Thoracic aorta (tissue), 2 donors: ENCODE data around the gene CPNE9. TPM values are rescaled to one million over a fixed set of nuclear protein-coding genes. Genes with fewer than 3 reads are reported as not detected.

Experiments
- ATAC-seq: fragments of 150-250 bp; one replicate; pipeline ENCODE4 v1.8.0; 2017; ENCODE audit warnings: low read depth; ENCODE audit not compliant: insufficient number of reproducible peaks, low FRiP score
- DNase-seq: peaks from one replicate; pipeline ENCODE4 v3.0.0-alpha.2; 2020; ENCODE audit warnings: low spot score
- H3K27ac ChIP-seq, 2 donors: fragments of 200-600 bp; sonication (generic); 1 replicate in 1 of 2; 2 replicates in 1 of 2; pipeline ENCODE4 v1.5.1; 2016; ENCODE audit warnings: mild to moderate bottlenecking in 2 of 2, moderate library complexity in 2 of 2
- H3K27me3 ChIP-seq: fragments of 200-600 bp; sonication (generic); replicated peaks from 2 replicates; pipeline ENCODE4 v1.6.0; 2016; ENCODE audit warnings: mild to moderate bottlenecking; ENCODE audit not compliant: insufficient read depth
- H3K36me3 ChIP-seq: fragments of 200-600 bp; sonication (generic); one replicate; pipeline ENCODE4 v1.5.1; 2016
- H3K4me1 ChIP-seq, 2 donors: fragments of 200-600 bp; sonication (generic); 1 replicate in 1 of 2; 2 replicates in 1 of 2; pipeline versions ENCODE4 v1.5.1 to v1.6.0; 2016; ENCODE audit warnings: low read depth in 2 of 2, mild to moderate bottlenecking in 1 of 2; ENCODE audit not compliant: control insufficient read depth in 1 of 2
- H3K4me3 ChIP-seq: fragments of 200-600 bp; sonication (generic); 2 replicates; pipeline ENCODE4 v1.5.1; 2016; ENCODE audit warnings: mild to moderate bottlenecking
- H3K9me3 ChIP-seq: fragments of 200-600 bp; sonication (generic); 2 replicates; pipeline ENCODE4 v1.5.1; 2016
- total RNA-seq, 2 donors: library from RNA; depleted of rRNA; stranded (reverse); fragments of >200 nt; gene quantifications; one replicate each; pipeline versions ENCODE4 v1.1.0 to v1.2.3, GENCODE V29; 2016
- TF ChIP-seq, protein P1 (sequence below): fragments of 200-600 bp; sonication (generic); IDR thresholded peaks from one replicate; pipeline ENCODE4 v1.5.1; 2019; ENCODE audit warnings: antibody characterized with exemption

CPNE9 gene
- total RNA-seq, 2 donors from 2014 or later, result not detected

DNA sequence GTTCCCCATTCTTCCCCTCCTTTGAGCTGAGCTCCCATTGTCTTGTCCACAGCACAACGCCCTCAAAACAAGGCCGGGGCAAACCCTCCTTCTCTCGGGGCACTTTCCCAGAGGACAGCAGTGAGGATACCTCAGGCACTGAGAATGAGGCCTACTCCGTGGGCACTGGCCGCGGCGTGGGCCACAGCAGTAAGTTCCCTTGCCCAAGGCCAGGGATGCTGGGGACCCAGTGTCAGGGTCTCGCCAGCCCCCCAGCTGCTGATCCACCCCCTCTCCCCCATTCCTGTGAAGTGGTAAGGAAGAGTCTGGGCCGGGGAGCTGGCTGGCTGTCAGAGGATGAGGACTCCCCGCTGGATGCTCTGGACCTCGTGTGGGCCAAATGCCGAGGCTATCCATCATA lies 41.9 kb downstream of the CPNE9 start:
- peaks cover 70% of the 10 kb centered on the region for H3K36me3 ChIP-seq

GRCh38 chr3:9746330-9746729 lies 42.7 kb downstream of the CPNE9 start:
- H3K36me3 ChIP-seq, result peaks cover 62% of the 10 kb centered on the region
- no peaks in the 10 kb centered on the region for H3K9me3 ChIP-seq
- TF ChIP-seq, protein P1, sequence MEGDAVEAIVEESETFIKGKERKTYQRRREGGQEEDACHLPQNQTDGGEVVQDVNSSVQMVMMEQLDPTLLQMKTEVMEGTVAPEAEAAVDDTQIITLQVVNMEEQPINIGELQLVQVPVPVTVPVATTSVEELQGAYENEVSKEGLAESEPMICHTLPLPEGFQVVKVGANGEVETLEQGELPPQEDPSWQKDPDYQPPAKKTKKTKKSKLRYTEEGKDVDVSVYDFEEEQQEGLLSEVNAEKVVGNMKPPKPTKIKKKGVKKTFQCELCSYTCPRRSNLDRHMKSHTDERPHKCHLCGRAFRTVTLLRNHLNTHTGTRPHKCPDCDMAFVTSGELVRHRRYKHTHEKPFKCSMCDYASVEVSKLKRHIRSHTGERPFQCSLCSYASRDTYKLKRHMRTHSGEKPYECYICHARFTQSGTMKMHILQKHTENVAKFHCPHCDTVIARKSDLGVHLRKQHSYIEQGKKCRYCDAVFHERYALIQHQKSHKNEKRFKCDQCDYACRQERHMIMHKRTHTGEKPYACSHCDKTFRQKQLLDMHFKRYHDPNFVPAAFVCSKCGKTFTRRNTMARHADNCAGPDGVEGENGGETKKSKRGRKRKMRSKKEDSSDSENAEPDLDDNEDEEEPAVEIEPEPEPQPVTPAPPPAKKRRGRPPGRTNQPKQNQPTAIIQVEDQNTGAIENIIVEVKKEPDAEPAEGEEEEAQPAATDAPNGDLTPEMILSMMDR, result no peak

More for the DNA sequence above, 41.9 kb downstream of the CPNE9 start:
- no peak for ATAC-seq
- TF ChIP-seq, protein P1, result no peak
- Histone ChIP-seq H3K9me3 (no peaks in the 10 kb centered on the region), H3K4me3 (no peak overlapping the region), H3K4me1 (peaks cover 0 to 9% of the 10 kb centered on the region in 2 donors), H3K27ac (no peak overlapping the region), H3K27me3 (no peaks in the 10 kb centered on the region)
- no peak for DNase-seq

DNA sequence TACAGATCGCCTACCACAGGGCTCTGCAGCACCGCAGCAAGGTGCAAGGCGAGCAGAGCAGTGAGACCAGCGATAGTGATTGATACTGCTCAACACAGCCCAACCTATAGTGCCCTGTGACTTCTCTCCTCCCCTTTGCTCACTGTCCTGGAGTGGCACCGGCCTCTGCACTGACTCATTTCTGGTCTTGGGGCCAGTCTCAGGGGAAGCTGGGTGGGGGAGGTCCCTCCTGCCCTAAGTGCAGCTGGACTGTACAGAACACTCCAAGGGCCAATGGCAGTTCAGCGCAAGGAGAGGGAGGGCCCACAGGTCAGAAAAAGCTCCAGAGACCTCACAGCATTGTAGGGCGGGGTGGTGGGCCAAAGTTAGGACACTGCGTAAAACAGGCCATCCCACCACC lies 43.6 kb downstream of the CPNE9 start:
- H3K27ac ChIP-seq, result no peak overlapping the region
- ATAC-seq, result no peak
- no peaks in the 10 kb centered on the region for H3K27me3 ChIP-seq
- H3K9me3 ChIP-seq, result no peaks in the 10 kb centered on the region
- TF ChIP-seq, protein P1, result no peak
- H3K4me3 ChIP-seq, result no peak overlapping the region
- H3K4me1 ChIP-seq, result peaks cover 0 to 24% of the 10 kb centered on the region in 2 donors
- no peak for DNase-seq
- peaks cover 52% of the 10 kb centered on the region for H3K36me3 ChIP-seq

More at GRCh38 chr3:9746330-9746729, 42.7 kb downstream of the CPNE9 start:
- no peaks in the 10 kb centered on the region for H3K27me3 ChIP-seq
- H3K4me1 ChIP-seq, result peaks cover 0 to 17% of the 10 kb centered on the region in 2 donors
- DNase-seq, result no peak
- no peak for ATAC-seq
- H3K4me3 ChIP-seq, result no peak overlapping the region
- no peak overlapping the region for H3K27ac ChIP-seq

GRCh38 chr3:9748031-9748430 lies 44.4 kb downstream of the CPNE9 start:
- DNase-seq, result no peak
- ATAC-seq, result no peak
- H3K27me3 ChIP-seq, result no peaks in the 10 kb centered on the region
- TF ChIP-seq, protein P1, result no peak
- no peak overlapping the region for H3K4me3 ChIP-seq
- peaks cover 0 to 24% of the 10 kb centered on the region in 2 donors for H3K4me1 ChIP-seq
- no peaks in the 10 kb centered on the region for H3K9me3 ChIP-seq
- peaks cover 45% of the 10 kb centered on the region for H3K36me3 ChIP-seq
- no peak overlapping the region for H3K27ac ChIP-seq

DNA sequence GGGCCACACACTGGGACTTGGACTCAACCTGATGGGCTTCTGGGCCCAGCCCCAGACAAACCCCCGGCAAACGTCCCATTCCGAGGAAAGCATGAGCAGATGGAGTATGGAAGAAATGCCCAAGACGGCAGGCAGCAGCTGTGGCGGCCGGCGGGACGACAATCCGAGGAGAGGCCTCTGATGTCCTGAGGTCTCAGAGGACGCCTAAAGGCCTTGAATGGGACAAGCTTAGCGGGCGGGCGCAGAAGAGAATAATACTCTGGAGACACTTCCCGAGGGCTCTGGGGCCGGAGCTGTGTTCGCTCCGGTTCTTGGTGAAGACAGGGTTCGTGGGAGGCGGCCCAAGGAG lies 45.6 kb downstream of the CPNE9 start:
- no peaks in the 10 kb centered on the region for H3K9me3 ChIP-seq
- no peaks in the 10 kb centered on the region for H3K27me3 ChIP-seq
- TF ChIP-seq, protein P1, result no peak
- H3K4me1 ChIP-seq, result peaks cover 0 to 24% of the 10 kb centered on the region in 2 donors
- DNase-seq, result no peak
- H3K36me3 ChIP-seq, result peaks cover 32% of the 10 kb centered on the region
- peak overlapping the region; percentile 76 to 86 for H3K27ac ChIP-seq
- no peak for ATAC-seq
- H3K4me3 ChIP-seq, result peak overlapping the region; percentile 76
